ENCODE data around the gene CDYL2.

- TF ChIP-seq CTCF (IDR thresholded peaks at IDR 0.05; ENCODE audit: low read depth, low read length, poor library complexity, severe bottlenecking): no peak
- no peak for TF ChIP-seq EZH2phosphoT487 (IDR thresholded peaks at IDR 0.05; ENCODE audit: borderline replicate concordance, low read length)
These were observed 234.8 kb downstream of the CDYL2 start for GRCh38 chr16:80569440-80570105.

All from DOHH2 (cell line).